Activated T-helper 1 cell treated with anti-CD3 and anti-CD28 coated beads, Interleukin-12 subunit alpha, Interleukin-12 subunit beta, Interleukin-2, Interleukin-4 antibody, amounts not matched to agents 30 ng/mL and 10 ng/mL and 1 ng/mL, durations not matched to agents 14 hours and 24 hours and 36 hours (primary cell): ENCODE measurements around the gene MED29. TPM values are rescaled to one million over a fixed set of nuclear protein-coding genes. Genes with fewer than 3 reads are reported as not detected.
"Not testable (repeated sequence)": the region's sequence is repeated elsewhere in the genome, so short reads cannot be mapped to it uniquely, and the experiment has no call there.

Experiments
- DNase-seq: peaks from one replicate; pipeline ENCODE4 v3.0.0; 2021; ENCODE audit warnings: low spot score
- H3K27ac Mint-ChIP-seq: one replicate; pipeline ENCODE4 v1.8.0; 2021; ENCODE audit warnings: mild to moderate bottlenecking, mixed read lengths
- H3K27me3 Mint-ChIP-seq: one replicate; pipeline ENCODE4 v1.8.0; 2022; ENCODE audit warnings: mild to moderate bottlenecking, moderate library complexity, mixed read lengths; ENCODE audit not compliant: insufficient read depth
- H3K36me3 Mint-ChIP-seq: one replicate; pipeline ENCODE4 v1.8.0; 2021; ENCODE audit warnings: low read depth, mixed read lengths
- H3K4me1 Mint-ChIP-seq: one replicate; pipeline ENCODE4 v1.8.0; 2021; ENCODE audit warnings: low read depth, mixed read lengths
- H3K4me3 Mint-ChIP-seq: one replicate; pipeline ENCODE4 v1.8.0; 2021; ENCODE audit warnings: mild to moderate bottlenecking, moderate library complexity, mixed read lengths
- H3K9me3 Mint-ChIP-seq: one replicate; pipeline ENCODE4 v1.8.0; 2021; ENCODE audit warnings: mixed read lengths
- intact Hi-C: fragments of 100-400 bp; cut with micrococcal nuclease; formaldehyde crosslinking; loops from one replicate; pipeline ENCODE4 v1.15.1; 2024
- total RNA-seq: library from RNA; stranded (reverse); gene quantifications from 2 replicates; pipeline ENCODE4 v1.2.3, GENCODE V29; 2022

The MED29 gene
- total RNA-seq, 1 donor from 2014 or later, result 37.5 TPM

- intact Hi-C loops, H3K4me3 Mint-ChIP-seq, H3K9me3 Mint-ChIP-seq, H3K27me3 Mint-ChIP-seq, H3K4me1 Mint-ChIP-seq, DNase-seq: not testable (repeated sequence)
- peak overlapping the region; percentile 36 for H3K27ac Mint-ChIP-seq
- H3K36me3 Mint-ChIP-seq, result peaks cover 32% of the 10 kb centered on the region
Observed at GRCh38 chr19:39379366-39379765, 11.8 kb upstream of the MED29 start.

GRCh38 chr19:39379865-39380396 is 11.2 kb upstream of the MED29 start:
- Mint-ChIP-seq H3K9me3 (no peaks in the 10 kb centered on the region), H3K36me3 (peaks cover 32% of the 10 kb centered on the region), H3K4me1 (no peaks in the 10 kb centered on the region), H3K27me3 (no peaks in the 10 kb centered on the region), H3K4me3 (no peak overlapping the region), H3K27ac (peak overlapping the region; percentile 36)
- no peak for DNase-seq
- intact Hi-C loops, result no loop called here

GRCh38 chr19:39380521-39381502 is 10.4 kb upstream of the MED29 start:
- Mint-ChIP-seq H3K36me3 (peaks cover 37% of the 10 kb centered on the region), H3K4me3 (no peak overlapping the region), H3K27me3 (no peaks in the 10 kb centered on the region), H3K9me3 (no peaks in the 10 kb centered on the region), H3K4me1 (no peaks in the 10 kb centered on the region), H3K27ac (peak overlapping the region; percentile 43)
- DNase-seq, result no peak
- intact Hi-C loops, result no loop called here

- Mint-ChIP-seq H3K4me1 (no peaks in the 10 kb centered on the region), H3K36me3 (peaks cover 44% of the 10 kb centered on the region), H3K27me3 (no peaks in the 10 kb centered on the region), H3K4me3 (no peak overlapping the region), H3K27ac (no peak overlapping the region), H3K9me3 (no peaks in the 10 kb centered on the region)
- DNase-seq, result no peak
- intact Hi-C loops, result no loop called here
Observed at GRCh38 chr19:39381910-39382611, 9.1 kb upstream of the MED29 start.

GRCh38 chr19:39382991-39383828 is 8.0 kb upstream of the MED29 start:
- intact Hi-C loops, result no loop called here
- peaks cover 45% of the 10 kb centered on the region for H3K36me3 Mint-ChIP-seq
- H3K27ac Mint-ChIP-seq, result no peak overlapping the region
- no peaks in the 10 kb centered on the region for H3K9me3 Mint-ChIP-seq
- H3K4me3 Mint-ChIP-seq, result no peak overlapping the region
- no peaks in the 10 kb centered on the region for H3K4me1 Mint-ChIP-seq
- DNase-seq, result no peak
- no peaks in the 10 kb centered on the region for H3K27me3 Mint-ChIP-seq

- no peak for DNase-seq
- Mint-ChIP-seq H3K27ac (peak overlapping the region; percentile 18), H3K4me1 (peaks cover 9% of the 10 kb centered on the region), H3K36me3 (peaks cover 49% of the 10 kb centered on the region), H3K9me3 (no peaks in the 10 kb centered on the region), H3K4me3 (no peak overlapping the region), H3K27me3 (no peaks in the 10 kb centered on the region)
- intact Hi-C loops, result no loop called here
Observed at GRCh38 chr19:39384839-39385568, 6.2 kb upstream of the MED29 start.

GRCh38 chr19:39385629-39386411 is 5.4 kb upstream of the MED29 start:
- H3K9me3 Mint-ChIP-seq, result no peaks in the 10 kb centered on the region
- intact Hi-C loops, result no loop called here
- no peak for DNase-seq
- H3K27me3 Mint-ChIP-seq, result no peaks in the 10 kb centered on the region
- H3K4me3 Mint-ChIP-seq, result no peak overlapping the region
- H3K36me3 Mint-ChIP-seq, result peaks cover 48% of the 10 kb centered on the region
- peaks cover 14% of the 10 kb centered on the region for H3K4me1 Mint-ChIP-seq
- H3K27ac Mint-ChIP-seq, result peak overlapping the region; percentile 4

- intact Hi-C loops, result no loop called here
- H3K9me3 Mint-ChIP-seq, result no peaks in the 10 kb centered on the region
- H3K27me3 Mint-ChIP-seq, result no peaks in the 10 kb centered on the region
- no peak overlapping the region for H3K27ac Mint-ChIP-seq
- H3K36me3 Mint-ChIP-seq, result peaks cover 45% of the 10 kb centered on the region
- peaks cover 17% of the 10 kb centered on the region for H3K4me1 Mint-ChIP-seq
- DNase-seq, result no peak
- no peak overlapping the region for H3K4me3 Mint-ChIP-seq
Observed at GRCh38 chr19:39386557-39386956, 4.6 kb upstream of the MED29 start.

- Mint-ChIP-seq H3K27ac (no peak overlapping the region), H3K4me3 (peak overlapping the region; percentile 35), H3K4me1 (peaks cover 29% of the 10 kb centered on the region), H3K27me3 (no peaks in the 10 kb centered on the region), H3K36me3 (peaks cover 47% of the 10 kb centered on the region), H3K9me3 (no peaks in the 10 kb centered on the region)
- intact Hi-C loops, result no loop called here
- DNase-seq, result no peak
Observed at GRCh38 chr19:39388657-39389056, 2.5 kb upstream of the MED29 start.

GRCh38 chr19:39389631-39390414 is 1.4 kb upstream of the MED29 start:
- H3K4me1 Mint-ChIP-seq, result peaks cover 31% of the 10 kb centered on the region
- H3K27ac Mint-ChIP-seq, result peak overlapping the region; percentile 93
- H3K4me3 Mint-ChIP-seq, result peak overlapping the region; percentile 98
- intact Hi-C loops, result loop anchor here (2.0 to 5.0 kb wide), 4 partner anchors 41 to 582 kb away; partner anchors contain the start of genes PSMC4 and SUPT5H
- DNase-seq, result no peak
- H3K36me3 Mint-ChIP-seq, result peaks cover 46% of the 10 kb centered on the region
- H3K9me3 Mint-ChIP-seq, result no peaks in the 10 kb centered on the region
- H3K27me3 Mint-ChIP-seq, result no peaks in the 10 kb centered on the region

- H3K9me3 Mint-ChIP-seq, result no peaks in the 10 kb centered on the region
- peaks cover 47% of the 10 kb centered on the region for H3K36me3 Mint-ChIP-seq
- H3K27ac Mint-ChIP-seq, result peak overlapping the region; percentile 93
- no peak for DNase-seq
- intact Hi-C loops, result loop anchor here (2.0 to 5.0 kb wide), 4 partner anchors 40 to 582 kb away; partner anchors contain the start of genes PSMC4 and SUPT5H
- peak overlapping the region; percentile 98 for H3K4me3 Mint-ChIP-seq
- peaks cover 31% of the 10 kb centered on the region for H3K4me1 Mint-ChIP-seq
- no peaks in the 10 kb centered on the region for H3K27me3 Mint-ChIP-seq
Observed at GRCh38 chr19:39390451-39390750, 777 bp upstream of the MED29 start.
